GM18502 (cell line): ENCODE data around the gene FAIM2.

Experiments used
- ATAC-seq: cut with Tn5 transposase; IDR thresholded peaks from one replicate; pipeline ENCODE4 v1.9.1; 2021; ENCODE audit warnings: mild to moderate bottlenecking; ENCODE audit not compliant: unreplicated experiment, poor library complexity

Gene FAIM2

DNA sequence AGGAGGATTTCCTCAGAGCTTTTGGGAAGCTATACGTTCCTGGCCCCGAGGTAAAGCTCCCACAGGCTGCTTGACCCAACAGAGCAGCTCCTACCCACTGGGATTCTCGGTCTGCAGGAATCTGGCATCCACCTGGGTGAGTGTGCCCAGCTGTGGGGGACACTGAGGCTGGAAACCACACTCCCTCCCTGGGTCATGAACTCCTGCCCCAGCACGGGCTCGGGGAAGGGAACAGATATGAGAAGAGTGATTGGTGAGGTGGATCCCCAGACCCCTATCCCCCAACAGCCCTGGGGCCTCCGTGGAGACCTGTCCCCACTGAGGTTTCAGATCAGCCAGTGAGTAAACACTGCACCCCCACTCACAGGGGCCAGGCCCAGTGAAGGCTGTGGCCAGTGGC lies 3.3 kb downstream of the FAIM2 start:
- ATAC-seq: no peak

- no peak for ATAC-seq
Observed at GRCh38 chr12:49899921-49900320, 3.8 kb downstream of the FAIM2 start.

- no peak for ATAC-seq
Observed at GRCh38 chr12:49899286-49899843, 4.3 kb downstream of the FAIM2 start.

DNA sequence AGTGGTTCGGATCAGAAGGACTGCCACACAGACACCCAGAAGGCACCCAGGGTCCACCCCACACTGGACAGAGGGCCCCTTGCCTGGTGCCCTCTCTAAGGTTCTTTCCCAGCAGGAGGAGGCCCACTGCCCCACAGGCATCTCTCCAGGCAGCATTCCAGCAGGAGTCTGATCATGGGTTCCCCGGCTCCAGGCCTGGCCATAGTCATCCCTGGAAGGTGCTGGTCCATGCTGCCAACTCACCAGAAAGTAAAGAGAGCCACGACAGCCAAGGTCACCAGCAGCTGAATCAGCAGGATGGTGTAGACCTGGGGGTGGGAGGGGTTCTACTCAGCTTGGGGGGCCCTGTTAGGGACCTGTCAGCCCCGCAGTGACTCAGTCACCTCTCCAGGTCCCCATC lies 6.4 kb downstream of the FAIM2 start:
- no peak for ATAC-seq

GRCh38 chr12:49895773-49896172 lies 7.9 kb downstream of the FAIM2 start:
- ATAC-seq: no peak

DNA sequence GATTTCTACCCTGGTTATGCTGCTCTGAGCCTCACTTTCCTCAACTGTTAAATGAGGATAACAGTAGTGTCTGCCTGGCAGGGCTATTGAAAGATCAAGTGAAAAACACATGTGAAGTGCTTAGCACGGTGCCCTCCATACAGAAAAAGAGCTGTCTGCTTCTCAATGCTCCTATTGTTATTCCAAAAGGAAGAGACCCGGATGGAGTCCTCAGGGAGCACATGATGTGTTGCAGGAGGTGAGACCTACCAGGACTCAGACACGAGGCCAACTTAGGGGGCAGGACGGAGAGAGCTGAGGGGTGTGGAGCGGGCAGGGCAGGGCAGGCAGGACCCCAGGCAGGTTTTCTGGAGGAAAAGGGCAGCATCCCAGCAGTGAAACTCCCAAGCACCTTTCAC lies 8.9 kb downstream of the FAIM2 start:
- no peak for ATAC-seq

DNA sequence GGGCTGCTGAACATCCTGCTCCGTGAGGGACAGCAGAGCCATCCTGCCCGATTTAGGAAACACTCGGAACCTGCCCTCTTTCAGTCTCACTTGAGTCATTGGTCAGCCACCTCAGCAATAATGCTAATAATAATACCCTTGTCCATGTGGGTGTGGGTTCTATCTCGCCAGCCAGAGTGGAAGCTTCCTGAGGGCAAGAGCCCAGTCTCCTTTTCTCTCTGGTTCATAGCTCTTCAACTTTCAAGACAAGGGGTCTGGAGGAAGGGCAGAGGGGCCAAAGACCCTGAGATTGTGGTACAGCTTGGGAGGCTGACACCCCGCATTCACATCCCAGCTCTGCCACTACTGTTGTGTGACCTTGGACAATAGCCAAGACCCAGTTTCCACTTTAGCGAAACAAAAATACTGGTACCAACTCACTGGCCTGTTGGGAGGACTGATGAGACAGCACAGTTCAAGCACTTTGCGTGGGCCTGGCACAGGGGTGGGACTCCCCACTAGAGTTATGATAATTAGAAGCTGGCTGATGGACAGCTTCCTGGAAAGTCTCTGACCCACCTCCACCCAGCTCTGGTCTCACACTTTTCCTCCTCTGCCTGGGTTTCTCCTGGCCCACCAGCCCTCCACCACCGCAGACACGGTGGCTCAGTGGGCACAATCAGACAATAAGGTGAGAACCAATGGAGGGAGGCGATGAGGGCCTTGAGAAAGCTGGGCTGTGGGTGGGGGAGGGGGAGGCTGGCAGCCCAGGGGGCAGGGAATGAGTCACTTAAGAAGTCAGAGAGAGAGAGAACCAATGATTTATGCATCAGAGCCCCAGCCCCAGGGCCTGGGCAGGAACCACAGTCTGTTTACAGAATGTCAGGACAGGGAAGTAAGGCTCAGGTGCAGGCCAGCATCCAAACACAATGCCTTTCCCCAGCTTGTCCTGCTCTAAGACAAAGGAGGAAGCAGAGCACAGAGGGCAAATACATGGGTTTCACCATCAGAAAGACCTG lies 9.6 kb downstream of the FAIM2 start:
- ATAC-seq: no peak

GRCh38 chr12:49892732-49893317 lies 10.9 kb downstream of the FAIM2 start:
- ATAC-seq: no peak

DNA sequence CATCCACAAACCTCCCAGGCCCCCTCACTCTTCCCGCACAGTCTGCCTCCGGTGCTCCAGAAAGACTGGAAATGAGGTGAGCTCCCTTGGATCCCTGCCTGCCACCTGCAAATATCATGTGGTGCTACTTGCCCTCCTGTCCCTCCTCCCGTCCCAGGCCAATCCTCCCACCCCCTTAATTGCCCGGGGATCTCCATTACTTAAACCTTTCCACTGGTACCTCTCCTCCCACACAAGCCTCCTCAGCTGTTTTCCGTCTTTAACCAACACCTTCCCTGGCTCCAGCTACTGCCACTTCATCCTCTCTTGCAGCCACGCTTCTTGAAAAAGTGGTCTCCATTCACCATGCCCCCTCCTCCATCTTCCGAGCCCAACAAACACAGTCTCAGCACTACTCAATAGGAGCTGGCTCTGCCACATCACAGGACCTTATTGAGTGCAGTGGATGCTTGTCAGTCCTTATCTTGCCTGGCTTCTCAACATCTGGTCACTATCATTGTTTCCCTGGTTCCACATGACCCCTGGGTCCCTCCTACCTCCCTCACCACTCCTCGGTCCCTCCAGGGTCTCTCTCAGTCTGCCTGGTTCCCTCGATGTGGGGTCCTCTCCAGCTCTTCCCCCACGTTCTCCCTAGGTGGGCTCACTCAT lies 11.5 kb downstream of the FAIM2 start:
- no peak for ATAC-seq

GRCh38 chr12:49891476-49891875 lies 12.2 kb downstream of the FAIM2 start:
- no peak for ATAC-seq

GRCh38 chr12:49891012-49891411 lies 12.7 kb downstream of the FAIM2 start:
- no peak for ATAC-seq

GRCh38 chr12:49890096-49890461 lies 13.6 kb downstream of the FAIM2 start:
- no peak for ATAC-seq

DNA sequence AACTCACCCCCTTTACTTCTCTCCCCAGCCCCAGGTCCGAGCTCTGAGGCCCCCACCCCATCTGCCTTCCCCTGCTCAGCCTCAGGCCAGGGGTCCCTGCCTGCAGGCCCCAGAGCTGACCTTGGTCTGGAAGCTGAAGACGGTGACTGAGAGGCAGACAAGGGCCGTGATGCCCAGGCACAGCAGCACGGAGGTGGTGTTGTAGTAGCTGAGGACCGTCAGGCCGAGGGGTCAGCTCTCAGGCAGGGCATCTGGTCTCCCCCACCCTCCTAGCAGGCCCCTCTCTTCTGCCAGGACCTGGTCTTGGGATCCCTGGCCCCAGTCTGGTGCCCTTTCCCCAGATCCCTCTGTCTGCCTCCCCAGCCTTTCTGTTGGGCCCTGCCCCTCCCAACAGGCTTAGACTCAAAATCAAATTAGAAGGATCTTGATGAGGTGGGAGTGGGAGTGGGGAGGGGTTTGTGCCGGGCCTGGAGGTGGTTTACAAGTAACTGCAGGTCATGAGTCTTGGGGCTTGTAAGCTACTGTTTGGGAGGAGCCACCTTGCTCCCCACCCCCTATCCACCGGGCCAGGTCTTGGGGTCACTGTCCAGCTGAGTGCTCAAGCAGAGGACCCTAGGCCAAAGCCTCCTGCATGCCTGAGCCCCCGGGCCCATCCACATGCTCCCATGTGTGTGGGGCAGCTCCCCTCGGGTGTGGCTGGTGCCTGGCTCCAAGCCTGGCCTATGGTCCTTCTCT lies 14.2 kb downstream of the FAIM2 start:
- ATAC-seq: no peak

DNA sequence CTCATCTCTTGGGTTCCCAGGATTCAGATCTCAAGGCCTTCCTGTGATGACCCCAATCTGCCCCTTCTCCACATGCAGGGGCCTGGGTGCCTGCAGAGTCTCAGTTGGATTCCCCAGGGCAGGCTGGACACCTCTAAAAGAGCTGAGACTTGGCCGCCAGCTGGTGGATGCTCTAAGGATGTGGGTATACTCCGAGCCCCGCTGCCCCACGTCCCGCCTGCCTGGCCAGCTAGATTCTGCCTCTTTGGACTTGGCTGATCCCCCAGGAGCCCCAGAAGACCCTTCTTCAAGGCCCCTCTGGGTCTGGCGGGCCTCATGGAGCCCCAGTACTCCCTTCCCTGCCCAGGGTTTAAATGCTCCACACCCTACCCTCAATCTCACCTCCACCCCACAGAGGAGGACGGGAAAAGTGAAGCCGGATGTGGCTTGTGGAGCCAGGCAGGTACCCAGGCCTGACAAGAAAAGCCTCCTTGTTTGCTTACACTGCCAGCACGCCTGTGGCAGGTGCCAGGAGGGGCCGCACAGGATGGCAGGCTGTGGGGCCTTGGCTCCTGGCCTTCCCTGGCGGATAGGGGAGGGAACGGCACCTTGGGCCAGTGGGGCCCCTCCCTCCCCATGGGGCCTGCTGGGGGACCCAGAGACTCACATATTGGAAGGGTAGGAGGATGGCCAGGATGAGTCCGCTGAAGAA lies 15.1 kb downstream of the FAIM2 start:
- no peak for ATAC-seq

- ATAC-seq: no peak
Observed at GRCh38 chr12:49887536-49888401, 15.9 kb downstream of the FAIM2 start.

GRCh38 chr12:49887091-49887490 lies 16.6 kb downstream of the FAIM2 start:
- ATAC-seq: no peak

DNA sequence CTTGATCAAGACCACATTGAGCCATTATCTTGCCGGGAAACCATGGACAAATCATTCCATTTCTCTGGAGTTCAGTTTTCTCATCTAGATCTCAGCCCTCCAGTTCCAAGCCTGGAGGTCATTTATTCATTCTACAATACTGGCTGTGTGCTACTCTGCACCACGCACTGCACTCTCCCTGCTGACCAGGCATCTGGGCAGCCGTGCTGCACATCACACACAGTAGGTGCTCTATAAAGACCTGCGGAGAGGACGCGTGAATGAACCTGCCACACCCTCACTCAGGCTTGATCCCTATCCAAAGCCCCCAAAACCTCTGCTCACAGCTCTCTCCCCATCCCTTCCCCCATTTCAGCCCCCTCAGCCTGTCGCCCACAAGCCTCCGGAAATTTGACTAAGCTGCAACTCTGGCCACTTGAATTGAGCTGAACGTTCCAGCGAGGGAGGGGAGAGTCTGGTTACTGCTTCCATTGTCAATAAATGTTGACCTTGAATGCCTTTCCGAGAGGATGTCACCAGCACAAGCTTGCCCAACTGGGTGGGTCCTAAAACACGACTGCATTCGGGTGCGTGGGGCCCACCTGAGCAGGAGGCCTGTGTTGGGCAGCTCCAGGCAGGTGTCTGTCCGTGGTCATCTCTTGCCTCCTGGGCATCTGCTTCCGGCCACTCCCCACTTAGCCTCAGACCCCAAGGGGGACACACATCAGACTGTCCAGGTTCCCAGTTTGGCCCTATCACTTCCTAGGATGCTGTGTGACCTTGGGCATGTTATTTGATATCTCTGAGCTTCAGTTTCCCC lies 17.8 kb downstream of the FAIM2 start:
- no peak for ATAC-seq

DNA sequence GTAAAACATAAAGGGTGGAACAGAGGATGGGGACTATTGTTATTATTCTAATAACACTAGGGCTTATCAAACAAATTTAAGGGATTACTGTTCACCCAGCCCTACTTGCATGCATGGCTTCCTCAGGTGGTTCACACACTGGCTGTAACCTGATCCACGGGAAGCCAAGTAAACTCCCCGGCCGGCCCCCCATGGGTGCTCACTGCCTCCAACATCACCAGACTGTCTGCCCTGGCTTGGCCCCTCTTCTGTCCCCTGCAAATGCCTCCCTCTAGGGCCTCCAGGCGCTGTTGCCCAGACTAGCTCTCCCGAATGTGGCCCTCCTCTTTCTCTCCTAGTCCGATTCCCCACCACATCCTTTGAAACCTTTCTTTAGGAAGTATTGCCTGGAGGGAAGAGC lies 18.6 kb downstream of the FAIM2 start:
- no peak for ATAC-seq
